ENCODE data around the gene PRDM8. TPM values are rescaled to one million over a fixed set of nuclear protein-coding genes. Genes with fewer than 3 reads are reported as not detected.

PRDM8 gene
- total RNA-seq, 4 donors from 2014 or later = 24.1 to 63.5 (median 34.3) TPM

DNA sequence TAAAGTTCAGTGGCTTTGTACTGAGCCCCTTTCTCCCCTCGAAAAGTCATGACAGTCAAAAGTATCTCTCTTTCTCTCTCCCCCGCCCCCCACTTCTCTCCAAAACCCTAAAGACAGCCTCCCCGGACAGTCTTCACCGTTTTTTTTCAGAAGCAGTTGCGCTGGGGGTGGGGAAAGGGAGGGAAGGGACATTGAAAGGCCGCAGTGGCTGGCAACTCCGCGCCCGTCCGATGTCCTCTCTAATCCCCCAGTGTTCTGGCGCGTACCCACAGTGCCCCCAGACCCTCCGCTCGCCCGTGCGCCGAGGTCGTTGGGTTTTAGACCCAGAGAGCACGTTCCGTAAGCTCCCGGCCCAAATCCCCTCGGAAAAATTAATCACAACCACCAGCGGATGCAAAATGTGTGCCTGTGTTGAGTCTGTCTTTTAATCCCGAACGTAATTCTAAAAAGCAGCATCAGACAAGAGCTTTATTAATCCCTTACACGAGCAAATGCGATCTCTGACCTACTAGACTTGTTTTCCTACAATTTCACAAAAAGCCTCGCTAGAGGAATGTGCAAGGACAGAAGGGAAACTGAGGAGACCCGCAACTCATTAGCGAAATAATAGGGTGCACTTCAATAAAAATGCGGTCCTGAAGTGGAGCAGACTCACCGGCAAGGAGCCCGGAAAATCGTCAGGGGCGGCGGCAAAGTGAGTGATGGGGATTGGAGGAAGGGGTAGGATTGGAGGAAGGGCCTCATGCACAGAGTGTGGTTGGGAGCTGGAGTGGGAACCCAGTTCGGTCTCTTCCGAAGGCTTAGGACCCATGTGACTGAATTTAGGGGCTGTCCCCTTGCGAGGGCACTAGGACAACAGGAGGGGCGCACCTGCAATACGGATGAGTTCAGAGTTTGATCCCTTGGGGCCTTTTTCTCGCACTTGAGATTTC, 12.2 kb upstream of the PRDM8 start:
- DNase-seq (ENCODE audit: extremely low spot score) = peak; percentile 89
- Histone ChIP-seq H3K27ac (replicated peaks in 1 of 4) (peak overlapping the region; percentile 86 to 93 (median 88)), H3K4me1 (peaks cover 32 to 61% (median 50%) of the 10 kb centered on the region in 4 donors)

GRCh38 chr4:80185787-80186548, 11.3 kb upstream of the PRDM8 start:
- Histone ChIP-seq H3K9me3 (no peaks in the 10 kb centered on the region), H3K4me3 (peak overlapping the region; percentile 73 to 97 (median 85)), H3K27ac (replicated peaks in 1 of 4) (peak overlapping the region; percentile 86 to 93 (median 88)), H3K4me1 (peaks cover 32 to 66% (median 53%) of the 10 kb centered on the region in 4 donors), H3K27me3 (no peaks in the 10 kb centered on the region), H3K36me3 (peaks cover 0 to 9% (median 0%) of the 10 kb centered on the region in 4 donors)
- peak; percentile 82 for DNase-seq (ENCODE audit: extremely low spot score)
- intact Hi-C loops (cut with DNase I) = loop anchor here (10.0 kb wide), 2 partner anchors 1151 to 1231 kb away; no protein-coding TSS in a partner anchor
- WGBS = 49% methylated on average over 23 of the region's 23 CpGs
- TF ChIP-seq CTCF (IDR thresholded peaks at IDR 0.05) = no peak
- TF ChIP-seq POLR2AphosphoS5 (IDR thresholded peaks at IDR 0.05) = no peak
- TF ChIP-seq EP300 (IDR thresholded peaks at IDR 0.05) = no peak
- TF ChIP-seq POLR2A (IDR thresholded peaks at IDR 0.05; ENCODE audit: low read depth) = no peak

More for the DNA sequence above, 12.2 kb upstream of the PRDM8 start:
- WGBS = 13% methylated on average over 36 of the region's 42 CpGs
- no peaks in the 10 kb centered on the region for H3K9me3 ChIP-seq
- intact Hi-C loops (cut with DNase I) = loop anchor here (5.0 to 10.0 kb wide), 3 partner anchors 113 to 1230 kb away; partner anchors contain the start of gene ANTXR2
- no peaks in the 10 kb centered on the region for H3K27me3 ChIP-seq
- H3K36me3 ChIP-seq = peaks cover 0 to 9% (median 0%) of the 10 kb centered on the region in 4 donors
- TF ChIP-seq POLR2AphosphoS5 (IDR thresholded peaks at IDR 0.05) (peak in 1 of 2 donors; percentile 44), POLR2A (IDR thresholded peaks at IDR 0.05; ENCODE audit: low read depth) (no peak)
- peak overlapping the region; percentile 73 to 97 (median 85) for H3K4me3 ChIP-seq

GRCh38 chr4:80186676-80187075, 10.6 kb upstream of the PRDM8 start:
- no peak for TF ChIP-seq CTCF (IDR thresholded peaks at IDR 0.05)
- TF ChIP-seq EP300 (IDR thresholded peaks at IDR 0.05) = no peak
- no peak for TF ChIP-seq POLR2A (IDR thresholded peaks at IDR 0.05; ENCODE audit: low read depth)
- TF ChIP-seq POLR2AphosphoS5 (IDR thresholded peaks at IDR 0.05) = no peak
- intact Hi-C loops (cut with DNase I) = loop anchor here (10.0 kb wide), 2 partner anchors 1152 to 1232 kb away; no protein-coding TSS in a partner anchor
- no peak overlapping the region for H3K27ac ChIP-seq (replicated peaks in 1 of 4)
- WGBS = 71% methylated on average over 5 of the region's 5 CpGs
- no peaks in the 10 kb centered on the region for H3K9me3 ChIP-seq
- DNase-seq (ENCODE audit: extremely low spot score) = no peak
- no peaks in the 10 kb centered on the region for H3K27me3 ChIP-seq
- H3K4me3 ChIP-seq = no peak overlapping the region
- peaks cover 0 to 9% (median 0%) of the 10 kb centered on the region in 4 donors for H3K36me3 ChIP-seq
- H3K4me1 ChIP-seq = peaks cover 32 to 66% (median 53%) of the 10 kb centered on the region in 4 donors

DNA sequence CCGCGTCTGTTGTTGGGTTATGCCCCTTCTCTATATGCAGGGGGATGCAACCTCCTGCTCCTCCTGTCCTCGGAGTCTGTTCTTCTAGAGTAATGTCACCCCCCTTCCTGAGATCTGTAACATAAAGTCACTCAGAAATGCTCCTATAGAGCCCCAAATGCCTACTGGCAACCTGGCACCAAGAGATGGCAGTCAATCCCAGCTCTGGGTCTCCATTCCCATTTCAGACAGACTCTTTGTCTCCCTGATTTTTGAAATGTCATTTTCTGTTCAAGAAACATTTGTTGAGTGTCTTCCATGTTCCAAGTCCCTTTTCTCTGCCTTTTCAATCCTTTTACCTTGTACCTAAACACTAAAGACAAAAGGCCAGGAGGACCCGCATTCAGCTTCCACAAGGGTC, 9.6 kb upstream of the PRDM8 start:
- Histone ChIP-seq H3K4me1 (peaks cover 29 to 62% (median 52%) of the 10 kb centered on the region in 4 donors), H3K9me3 (no peaks in the 10 kb centered on the region), H3K27me3 (no peaks in the 10 kb centered on the region), H3K4me3 (no peak overlapping the region), H3K36me3 (peaks cover 0 to 9% (median 0%) of the 10 kb centered on the region in 4 donors), H3K27ac (replicated peaks in 1 of 4) (no peak overlapping the region)
- TF ChIP-seq EP300 (IDR thresholded peaks at IDR 0.05) (no peak), POLR2A (IDR thresholded peaks at IDR 0.05; ENCODE audit: low read depth) (no peak), POLR2AphosphoS5 (IDR thresholded peaks at IDR 0.05) (no peak), CTCF (IDR thresholded peaks at IDR 0.05) (no peak)
- WGBS = 91% methylated on average over 4 of the region's 4 CpGs
- intact Hi-C loops (cut with DNase I) = loop anchor here (10.0 kb wide), 2 partner anchors 1153 to 1233 kb away; no protein-coding TSS in a partner anchor
- no peak for DNase-seq (ENCODE audit: extremely low spot score)

All from esophagus muscularis mucosa (tissue), 4 donors.